ENCODE data around the gene CCDC169.

Gene CCDC169

GRCh38 chr13:36244073-36244472 lies 53.5 kb downstream of the CCDC169 start:
- no peak overlapping the region for H3K4me3 ChIP-seq (replicated peaks; ENCODE audit: low read depth, low read length)
- no peak for TF ChIP-seq CTCF (IDR thresholded peaks at IDR 0.05; ENCODE audit: low read depth, low read length, missing control alignments)
- no peak for DNase-seq (ENCODE audit: extremely low read depth, low read depth)

- no peak for DNase-seq (ENCODE audit: extremely low read depth, low read depth)
- TF ChIP-seq CTCF (IDR thresholded peaks at IDR 0.05; ENCODE audit: low read depth, low read length, missing control alignments), result no peak
- no peak overlapping the region for H3K4me3 ChIP-seq (replicated peaks; ENCODE audit: low read depth, low read length)
Measured at GRCh38 chr13:36242761-36243160, 54.9 kb downstream of the CCDC169 start.

GRCh38 chr13:36231236-36231635 lies 66.4 kb downstream of the CCDC169 start:
- DNase-seq (ENCODE audit: extremely low read depth, low read depth), result no peak
- no peak for TF ChIP-seq CTCF (IDR thresholded peaks at IDR 0.05; ENCODE audit: low read depth, low read length, missing control alignments)
- H3K4me3 ChIP-seq (replicated peaks; ENCODE audit: low read depth, low read length), result no peak overlapping the region

- H3K4me3 ChIP-seq (replicated peaks; ENCODE audit: low read depth, low read length), result no peak overlapping the region
- TF ChIP-seq CTCF (IDR thresholded peaks at IDR 0.05; ENCODE audit: low read depth, low read length, missing control alignments), result no peak
Measured at GRCh38 chr13:36224730-36225129, 72.9 kb downstream of the CCDC169 start.

GRCh38 chr13:36219883-36220282 lies 77.7 kb downstream of the CCDC169 start:
- no peak for DNase-seq (ENCODE audit: extremely low read depth, low read depth)
- TF ChIP-seq CTCF (IDR thresholded peaks at IDR 0.05; ENCODE audit: low read depth, low read length, missing control alignments), result no peak
- no peak overlapping the region for H3K4me3 ChIP-seq (replicated peaks; ENCODE audit: low read depth, low read length)

More at GRCh38 chr13:36224730-36225129, 72.9 kb downstream of the CCDC169 start:
- no peak for DNase-seq (ENCODE audit: extremely low read depth, low read depth)

- TF ChIP-seq CTCF (IDR thresholded peaks at IDR 0.05; ENCODE audit: low read depth, low read length, missing control alignments), result no peak
- no peak for DNase-seq (ENCODE audit: extremely low read depth, low read depth)
- no peak overlapping the region for H3K4me3 ChIP-seq (replicated peaks; ENCODE audit: low read depth, low read length)
Measured at GRCh38 chr13:36217456-36217855, 80.2 kb downstream of the CCDC169 start.

GRCh38 chr13:36214163-36214921 lies 83.3 kb downstream of the CCDC169 start, which contains the start of gene SOHLH2:
SOHLH2 (minus strand) TSS chr13:36214556; CDS start chr13:36214526, 30 bp downstream.
- DNase-seq (ENCODE audit: extremely low read depth, low read depth), result no peak
- TF ChIP-seq CTCF (IDR thresholded peaks at IDR 0.05; ENCODE audit: low read depth, low read length, missing control alignments), result no peak

More at GRCh38 chr13:36214163-36214921, 83.3 kb downstream of the CCDC169 start, which contains the start of gene SOHLH2:
- no peak within 1 kb of the TSS for H3K4me3 ChIP-seq (replicated peaks; ENCODE audit: low read depth, low read length)
